Thoracic aorta (tissue), 2 donors: ENCODE measurements around the gene VAV2. TPM values are rescaled to one million over a fixed set of nuclear protein-coding genes. Genes with fewer than 3 reads are reported as not detected.
A peak's percentile ranks its signal among the peaks of the same experiment; 100 is the strongest.

ENCODE experiments used
- ATAC-seq: fragments of 150-250 bp; one replicate; pipeline ENCODE4 v1.8.0; 2017; ENCODE audit warnings: low read depth; ENCODE audit not compliant: insufficient number of reproducible peaks, low FRiP score
- DNase-seq: peaks from one replicate; pipeline ENCODE4 v3.0.0-alpha.2; 2020; ENCODE audit warnings: low spot score
- H3K27ac ChIP-seq, 2 donors: fragments of 200-600 bp; sonication (generic); 1 replicate in 1 of 2; 2 replicates in 1 of 2; pipeline ENCODE4 v1.5.1; 2016; ENCODE audit warnings: mild to moderate bottlenecking in 2 of 2, moderate library complexity in 2 of 2
- H3K27me3 ChIP-seq: fragments of 200-600 bp; sonication (generic); replicated peaks from 2 replicates; pipeline ENCODE4 v1.6.0; 2016; ENCODE audit warnings: mild to moderate bottlenecking; ENCODE audit not compliant: insufficient read depth
- H3K36me3 ChIP-seq: fragments of 200-600 bp; sonication (generic); one replicate; pipeline ENCODE4 v1.5.1; 2016
- H3K4me1 ChIP-seq, 2 donors: fragments of 200-600 bp; sonication (generic); 1 replicate in 1 of 2; 2 replicates in 1 of 2; pipeline versions ENCODE4 v1.5.1 to v1.6.0; 2016; ENCODE audit warnings: low read depth in 2 of 2, mild to moderate bottlenecking in 1 of 2; ENCODE audit not compliant: control insufficient read depth in 1 of 2
- H3K4me3 ChIP-seq: fragments of 200-600 bp; sonication (generic); 2 replicates; pipeline ENCODE4 v1.5.1; 2016; ENCODE audit warnings: mild to moderate bottlenecking
- H3K9me3 ChIP-seq: fragments of 200-600 bp; sonication (generic); 2 replicates; pipeline ENCODE4 v1.5.1; 2016
- total RNA-seq, 2 donors: library from RNA; depleted of rRNA; stranded (reverse); fragments of >200 nt; gene quantifications; one replicate each; pipeline versions ENCODE4 v1.1.0 to v1.2.3, GENCODE V29; 2016
- TF ChIP-seq, protein P1 (sequence below): fragments of 200-600 bp; sonication (generic); IDR thresholded peaks from one replicate; pipeline ENCODE4 v1.5.1; 2019; ENCODE audit warnings: antibody characterized with exemption

The VAV2 gene
- total RNA-seq, 2 donors from 2014 or later, result 10.1 to 11.5 TPM

DNA sequence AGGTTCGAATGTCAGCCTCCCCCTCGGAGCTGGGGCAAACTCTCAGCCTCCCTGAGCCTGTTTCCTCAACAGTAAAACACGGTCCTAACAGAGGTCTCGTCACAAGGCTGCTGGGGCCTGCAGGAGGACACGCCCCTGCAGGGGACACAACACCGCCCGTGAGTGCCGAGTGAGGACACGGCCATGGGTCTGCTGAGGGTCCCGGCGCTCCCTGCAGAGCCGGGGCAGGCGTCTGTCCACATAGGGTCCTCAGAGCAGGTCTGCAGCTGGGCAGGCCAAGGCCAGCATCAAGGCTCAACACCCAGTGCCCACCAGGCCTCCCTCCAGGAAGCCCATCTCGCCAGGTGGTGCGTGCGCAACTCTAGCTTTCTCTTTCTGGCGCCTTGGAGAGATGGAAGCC, 125.2 kb downstream of the VAV2 start:
- no peak for ATAC-seq

DNA sequence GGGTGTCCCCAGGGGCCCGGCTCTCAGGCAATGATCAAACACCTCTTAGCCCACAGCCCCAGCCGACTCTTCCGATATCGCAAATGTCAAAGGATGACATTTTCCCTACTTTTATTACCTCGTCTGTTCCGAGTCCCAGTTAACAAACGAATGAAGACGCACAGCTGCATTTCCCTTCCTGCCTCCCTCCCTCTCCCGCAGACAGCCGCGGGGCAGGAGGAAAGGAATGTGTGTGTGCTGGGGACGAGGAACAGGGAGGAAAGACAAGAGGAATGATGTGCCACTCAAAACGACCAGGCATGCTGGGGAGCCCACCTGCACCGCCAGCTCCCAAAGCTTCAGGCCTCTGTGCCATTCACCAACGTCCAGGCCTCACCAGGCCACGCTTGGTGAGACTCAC, 128.1 kb downstream of the VAV2 start:
- H3K9me3 ChIP-seq, result no peaks in the 10 kb centered on the region
- H3K27me3 ChIP-seq, result no peaks in the 10 kb centered on the region
- no peaks in the 10 kb centered on the region for H3K36me3 ChIP-seq
- ATAC-seq (no peak), DNase-seq (no peak)
- H3K4me1 ChIP-seq, result peaks cover 0 to 2% of the 10 kb centered on the region in 2 donors
- H3K27ac ChIP-seq, result no peak overlapping the region
- TF ChIP-seq, protein P1, sequence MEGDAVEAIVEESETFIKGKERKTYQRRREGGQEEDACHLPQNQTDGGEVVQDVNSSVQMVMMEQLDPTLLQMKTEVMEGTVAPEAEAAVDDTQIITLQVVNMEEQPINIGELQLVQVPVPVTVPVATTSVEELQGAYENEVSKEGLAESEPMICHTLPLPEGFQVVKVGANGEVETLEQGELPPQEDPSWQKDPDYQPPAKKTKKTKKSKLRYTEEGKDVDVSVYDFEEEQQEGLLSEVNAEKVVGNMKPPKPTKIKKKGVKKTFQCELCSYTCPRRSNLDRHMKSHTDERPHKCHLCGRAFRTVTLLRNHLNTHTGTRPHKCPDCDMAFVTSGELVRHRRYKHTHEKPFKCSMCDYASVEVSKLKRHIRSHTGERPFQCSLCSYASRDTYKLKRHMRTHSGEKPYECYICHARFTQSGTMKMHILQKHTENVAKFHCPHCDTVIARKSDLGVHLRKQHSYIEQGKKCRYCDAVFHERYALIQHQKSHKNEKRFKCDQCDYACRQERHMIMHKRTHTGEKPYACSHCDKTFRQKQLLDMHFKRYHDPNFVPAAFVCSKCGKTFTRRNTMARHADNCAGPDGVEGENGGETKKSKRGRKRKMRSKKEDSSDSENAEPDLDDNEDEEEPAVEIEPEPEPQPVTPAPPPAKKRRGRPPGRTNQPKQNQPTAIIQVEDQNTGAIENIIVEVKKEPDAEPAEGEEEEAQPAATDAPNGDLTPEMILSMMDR, result no peak
- H3K4me3 ChIP-seq, result no peak overlapping the region

More for the DNA sequence above, 125.2 kb downstream of the VAV2 start:
- Histone ChIP-seq H3K9me3 (no peaks in the 10 kb centered on the region), H3K4me3 (no peak overlapping the region), H3K4me1 (peaks cover 0 to 2% of the 10 kb centered on the region in 2 donors), H3K36me3 (no peaks in the 10 kb centered on the region), H3K27ac (no peak overlapping the region), H3K27me3 (no peaks in the 10 kb centered on the region)
- TF ChIP-seq, protein P1, result no peak
- no peak for DNase-seq

DNA sequence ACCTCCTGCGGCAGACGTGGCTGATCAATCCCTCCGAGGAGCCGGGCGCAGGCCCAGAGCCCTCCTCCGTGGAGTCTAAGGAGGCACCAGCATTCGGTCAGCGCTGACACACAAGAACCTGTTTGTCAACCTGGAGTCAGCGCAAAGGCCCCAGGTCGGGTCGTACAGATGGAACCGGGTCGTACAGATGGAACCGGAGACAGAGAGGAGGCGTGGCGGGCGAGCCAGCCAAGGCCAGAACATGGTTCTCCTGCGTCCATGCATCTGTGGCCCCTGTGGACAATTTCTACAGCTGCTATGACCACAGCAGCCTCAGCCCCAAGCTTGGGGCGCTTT, 128.9 kb downstream of the VAV2 start:
- DNase-seq (no peak), ATAC-seq (no peak)
- Histone ChIP-seq H3K27me3 (no peaks in the 10 kb centered on the region), H3K9me3 (no peaks in the 10 kb centered on the region), H3K4me1 (peaks cover 0 to 2% of the 10 kb centered on the region in 2 donors), H3K27ac (peak overlapping the region in 1 of 2 donors; percentile 45), H3K36me3 (no peaks in the 10 kb centered on the region), H3K4me3 (peak overlapping the region; percentile 25)
- TF ChIP-seq, protein P1, result no peak

GRCh38 chr9:133862585-133863256, 129.4 kb downstream of the VAV2 start:
- H3K9me3 ChIP-seq, result no peaks in the 10 kb centered on the region
- peak overlapping the region in 1 of 2 donors; percentile 45 for H3K27ac ChIP-seq
- H3K27me3 ChIP-seq, result no peaks in the 10 kb centered on the region
- TF ChIP-seq, protein P1, result no peak
- H3K36me3 ChIP-seq, result no peaks in the 10 kb centered on the region
- peak overlapping the region; percentile 25 for H3K4me3 ChIP-seq
- DNase-seq, result no peak
- no peak for ATAC-seq
- peaks cover 0 to 2% of the 10 kb centered on the region in 2 donors for H3K4me1 ChIP-seq

DNA sequence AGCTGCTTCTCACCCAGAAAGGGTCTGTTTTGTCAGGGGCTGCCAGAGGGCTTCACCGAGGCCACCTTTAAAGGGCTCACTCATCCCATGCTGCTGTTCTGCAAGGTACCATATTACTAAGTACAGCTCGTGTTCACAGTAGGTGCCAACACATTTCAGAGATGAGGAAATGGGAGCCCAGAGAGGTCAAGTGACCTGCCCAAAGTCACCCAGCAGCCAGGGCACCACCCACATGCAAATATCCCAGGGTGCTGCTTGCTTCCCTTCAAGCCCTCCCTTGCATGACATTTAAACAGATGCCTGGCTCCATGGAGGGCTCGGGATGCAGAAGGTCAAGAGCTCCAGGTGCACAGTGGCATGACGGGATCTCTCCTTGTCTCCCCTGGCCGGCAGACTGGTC, 130.4 kb downstream of the VAV2 start:
- ATAC-seq, result no peak

More for the DNA sequence above, 130.4 kb downstream of the VAV2 start:
- no peaks in the 10 kb centered on the region for H3K36me3 ChIP-seq
- peak overlapping the region in 1 of 2 donors; percentile 26 for H3K27ac ChIP-seq
- TF ChIP-seq, protein P1, result no peak
- no peak overlapping the region for H3K4me3 ChIP-seq
- H3K4me1 ChIP-seq, result peaks cover 0 to 2% of the 10 kb centered on the region in 2 donors
- no peaks in the 10 kb centered on the region for H3K9me3 ChIP-seq
- DNase-seq, result no peak
- H3K27me3 ChIP-seq, result no peaks in the 10 kb centered on the region
